ENCODE measurements around the gene ATPAF1.

DNA sequence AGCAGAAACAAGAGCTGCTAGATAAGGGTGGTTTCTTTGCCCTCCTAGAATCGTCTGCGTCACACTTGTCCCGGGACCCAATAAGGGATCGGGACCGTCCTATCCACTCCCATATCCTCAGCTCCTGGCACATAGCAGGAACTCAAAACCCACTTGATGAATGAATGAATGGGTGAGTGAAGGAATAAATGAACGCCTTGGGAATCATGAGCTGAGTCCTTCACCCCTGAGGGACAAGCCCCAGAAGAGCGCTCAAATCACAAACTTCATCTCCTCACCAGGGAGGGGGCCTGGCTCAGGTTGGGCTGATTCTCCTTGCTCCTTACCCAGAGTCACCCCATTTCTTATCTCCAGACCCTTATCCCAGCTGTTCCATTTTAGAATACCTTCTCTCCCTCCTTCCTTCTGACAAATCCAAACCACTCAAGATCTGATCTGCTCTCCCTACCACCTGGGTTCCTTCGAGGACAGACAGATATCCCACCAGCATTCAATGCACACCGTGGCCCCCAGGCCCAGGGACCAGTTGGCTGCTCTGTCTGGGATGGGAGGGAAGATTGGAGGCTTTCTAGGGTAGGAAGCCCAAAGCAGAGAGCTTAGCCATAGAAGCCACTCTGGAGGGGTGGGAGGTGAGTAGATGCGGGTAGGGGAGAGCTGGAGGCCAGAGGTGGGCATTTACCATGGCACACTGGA lies 50.9 kb downstream of the ATPAF1 start:
- TF ChIP-seq, protein P1, sequence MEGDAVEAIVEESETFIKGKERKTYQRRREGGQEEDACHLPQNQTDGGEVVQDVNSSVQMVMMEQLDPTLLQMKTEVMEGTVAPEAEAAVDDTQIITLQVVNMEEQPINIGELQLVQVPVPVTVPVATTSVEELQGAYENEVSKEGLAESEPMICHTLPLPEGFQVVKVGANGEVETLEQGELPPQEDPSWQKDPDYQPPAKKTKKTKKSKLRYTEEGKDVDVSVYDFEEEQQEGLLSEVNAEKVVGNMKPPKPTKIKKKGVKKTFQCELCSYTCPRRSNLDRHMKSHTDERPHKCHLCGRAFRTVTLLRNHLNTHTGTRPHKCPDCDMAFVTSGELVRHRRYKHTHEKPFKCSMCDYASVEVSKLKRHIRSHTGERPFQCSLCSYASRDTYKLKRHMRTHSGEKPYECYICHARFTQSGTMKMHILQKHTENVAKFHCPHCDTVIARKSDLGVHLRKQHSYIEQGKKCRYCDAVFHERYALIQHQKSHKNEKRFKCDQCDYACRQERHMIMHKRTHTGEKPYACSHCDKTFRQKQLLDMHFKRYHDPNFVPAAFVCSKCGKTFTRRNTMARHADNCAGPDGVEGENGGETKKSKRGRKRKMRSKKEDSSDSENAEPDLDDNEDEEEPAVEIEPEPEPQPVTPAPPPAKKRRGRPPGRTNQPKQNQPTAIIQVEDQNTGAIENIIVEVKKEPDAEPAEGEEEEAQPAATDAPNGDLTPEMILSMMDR (IDR thresholded peaks at IDR 0.05; ENCODE audit: insufficient read depth, low read depth, low read length): no peak
- TF ChIP-seq EZH2 (IDR thresholded peaks at IDR 0.05; ENCODE audit: insufficient read depth, low read length): no peak
